ENCODE results near the gene SPEM2.

The SPEM2 gene

DNA sequence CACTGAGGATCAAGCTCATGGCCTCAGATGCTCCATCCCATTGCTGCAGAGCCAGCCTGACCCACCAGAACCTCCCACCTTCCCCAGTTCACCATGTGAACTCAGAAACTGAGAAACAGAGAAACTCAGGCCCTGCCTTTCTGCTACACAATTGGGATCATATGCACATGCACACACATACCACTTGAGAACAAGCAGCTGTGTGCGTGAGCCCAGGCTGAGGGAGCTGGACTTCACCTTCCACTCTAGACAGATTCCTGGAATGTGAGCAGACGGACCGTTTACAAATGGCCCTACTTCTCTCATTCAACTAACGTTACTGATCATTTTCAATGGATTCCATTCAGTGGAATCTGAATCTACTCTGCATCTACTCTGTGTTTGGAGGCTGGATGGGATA is 1.7 kb upstream of the SPEM2 start:
- no peak for DNase-seq

DNA sequence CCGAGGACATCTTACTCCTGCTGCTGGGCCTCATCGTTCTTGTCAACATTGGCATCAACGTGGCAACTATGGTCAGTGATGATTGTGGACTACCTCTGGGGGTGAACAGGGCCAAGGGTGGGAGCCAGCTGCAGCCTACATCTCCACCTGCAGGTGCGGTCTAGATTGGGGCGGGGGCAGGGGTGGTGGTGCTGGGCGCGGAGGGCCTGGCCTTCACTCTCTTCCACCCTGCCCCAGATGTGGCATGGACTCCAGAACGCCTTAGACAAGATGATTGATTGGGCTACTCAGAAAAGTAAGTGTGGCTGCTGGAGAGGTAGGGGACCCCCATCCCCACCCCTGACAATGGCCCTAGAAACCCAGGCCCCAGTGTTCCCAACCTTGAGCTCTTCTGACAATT is 340 bp downstream of the SPEM2 start:
- no peak for DNase-seq

DNA sequence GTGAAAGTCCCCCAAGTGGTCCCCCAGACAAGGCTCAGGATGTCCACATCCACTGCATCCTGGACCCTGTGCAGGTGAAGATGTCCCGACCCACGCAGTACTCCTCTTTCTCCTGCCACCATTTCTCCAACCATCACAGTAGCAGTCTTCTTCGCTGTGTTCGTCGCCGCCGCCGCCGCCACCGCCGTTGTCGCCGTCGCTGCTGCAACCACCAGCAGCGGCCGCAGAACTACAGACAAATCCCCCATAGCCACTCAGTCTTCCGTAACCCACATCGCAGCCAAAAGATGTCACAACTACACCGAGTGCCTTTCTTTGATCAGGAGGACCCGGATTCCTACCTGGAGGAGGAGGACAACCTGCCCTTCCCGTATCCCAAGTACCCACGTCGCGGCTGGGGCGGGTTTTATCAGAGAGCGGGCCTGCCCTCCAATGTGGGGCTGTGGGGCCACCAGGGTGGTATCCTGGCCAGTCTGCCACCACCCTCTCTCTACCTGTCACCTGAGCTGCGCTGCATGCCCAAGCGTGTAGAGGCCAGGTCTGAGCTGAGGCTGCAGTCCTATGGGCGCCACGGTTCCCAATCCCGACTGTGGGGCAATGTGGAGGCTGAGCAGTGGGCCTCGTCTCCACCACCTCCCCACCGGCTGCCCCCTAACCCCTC is 917 bp downstream of the SPEM2 start:
- no peak for DNase-seq

DNA sequence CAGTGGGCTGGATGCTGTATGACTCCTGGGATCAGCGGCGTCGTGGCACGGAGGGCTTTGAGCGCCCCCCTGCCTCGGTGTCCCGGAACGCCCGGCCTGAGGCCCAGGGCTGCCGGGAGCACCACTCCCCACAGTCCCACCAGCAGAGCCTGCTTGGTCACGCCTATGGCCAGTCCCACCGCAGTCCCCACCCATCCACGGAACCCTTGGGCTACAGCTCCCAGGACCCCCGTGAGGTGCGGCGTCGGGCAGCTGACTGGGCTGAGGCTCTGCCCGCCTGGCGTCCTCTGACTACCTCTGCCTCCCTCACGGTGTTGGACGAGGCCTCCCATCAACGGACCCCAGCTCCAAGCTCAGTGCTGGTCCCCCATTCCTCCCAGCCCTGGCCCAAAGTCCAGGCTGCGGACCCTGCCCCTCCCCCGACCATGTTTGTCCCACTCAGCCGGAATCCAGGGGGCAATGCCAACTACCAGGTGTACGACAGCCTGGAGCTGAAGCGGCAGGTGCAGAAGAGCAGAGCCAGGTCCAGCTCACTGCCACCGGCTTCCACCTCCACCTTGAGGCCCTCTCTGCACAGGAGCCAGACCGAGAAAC is 1.6 kb downstream of the SPEM2 start:
- no peak for DNase-seq

DNA sequence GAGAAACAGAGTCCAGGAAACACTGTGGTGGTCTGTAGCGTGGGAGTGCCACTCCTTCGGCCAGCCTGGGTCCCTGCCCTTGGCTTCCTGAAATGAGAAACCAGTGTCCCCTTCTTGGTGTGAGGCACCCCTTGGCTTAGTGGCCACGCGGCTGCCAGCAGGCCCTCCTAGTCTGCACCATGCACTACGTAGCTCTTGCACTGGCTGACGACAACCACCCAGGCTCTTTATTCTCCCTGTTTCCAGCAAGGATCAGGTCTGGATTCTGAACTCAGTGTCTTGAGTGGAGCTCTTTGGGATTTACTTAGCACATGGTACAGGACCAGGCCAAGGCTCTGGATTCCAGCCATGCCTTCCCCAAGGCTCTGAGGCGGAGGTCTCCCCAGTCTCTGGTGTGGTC is 2.1 kb downstream of the SPEM2 start:
- no peak for DNase-seq

DNA sequence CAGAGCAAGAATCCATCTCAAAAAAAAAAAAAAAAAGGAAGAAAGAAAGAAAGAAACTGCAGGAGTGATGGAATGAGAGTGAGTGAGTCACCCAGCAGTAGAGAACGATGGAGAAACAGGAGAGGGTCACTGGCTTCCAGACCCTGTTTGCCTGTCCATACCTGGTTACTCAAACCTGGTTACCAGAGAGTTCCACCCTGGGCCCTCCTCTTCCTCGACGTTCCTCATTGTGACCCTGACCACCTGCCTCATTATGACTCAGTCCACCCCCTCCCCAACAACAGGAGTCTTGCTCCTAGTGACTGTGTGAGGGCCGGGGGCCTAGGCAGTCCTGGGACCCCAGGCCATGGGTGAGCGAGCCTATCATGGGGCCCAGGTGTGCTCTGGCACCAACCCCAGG is 3.1 kb downstream of the SPEM2 start, which contains the start of gene SPEM3:
Gene SPEM3 (plus strand): TSS at position 301 of the 400 bp plus-strand sequence. CDS start 46 bp downstream, at position 347.
- no peak for DNase-seq

DNA sequence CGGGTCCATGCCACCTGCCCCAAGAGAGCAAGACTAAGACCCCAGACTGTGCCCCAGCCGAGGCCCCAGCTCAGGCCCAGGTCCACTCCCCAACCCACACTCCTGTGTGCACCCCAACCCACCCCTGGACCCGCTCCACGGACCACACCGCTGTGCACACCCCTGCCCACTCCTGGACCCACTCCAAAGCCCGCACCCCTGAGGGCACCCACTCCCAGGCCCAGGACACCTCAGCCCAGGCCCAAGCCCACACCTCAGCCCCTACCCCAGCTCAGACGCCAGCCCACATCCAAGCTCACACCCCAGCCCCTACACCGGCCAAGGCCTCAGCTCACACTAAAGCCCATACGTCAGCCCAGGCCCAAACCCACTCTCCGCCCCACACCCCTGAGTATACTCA is 4.3 kb downstream of the SPEM2 start:
- DNase-seq, result no peak

DNA sequence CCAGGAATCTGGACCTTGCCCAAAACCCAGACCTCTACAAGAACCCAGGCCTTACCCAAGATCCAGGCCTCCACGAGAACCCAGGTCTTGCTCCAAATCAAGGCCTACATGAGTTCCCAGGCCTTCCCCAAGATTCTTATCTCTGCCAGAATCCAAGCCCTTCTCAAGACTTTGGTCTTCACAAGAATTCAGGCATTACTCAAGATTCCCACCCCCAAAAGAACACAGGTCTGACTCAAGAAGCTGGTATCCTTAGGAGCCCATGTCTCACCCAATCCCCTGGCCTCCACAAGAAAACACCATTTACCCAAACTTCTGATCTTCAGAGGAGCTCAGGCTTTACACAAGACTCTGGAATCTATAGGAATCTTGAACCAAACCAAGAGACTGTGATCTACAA is 5.8 kb downstream of the SPEM2 start:
- DNase-seq, result no peak

DNA sequence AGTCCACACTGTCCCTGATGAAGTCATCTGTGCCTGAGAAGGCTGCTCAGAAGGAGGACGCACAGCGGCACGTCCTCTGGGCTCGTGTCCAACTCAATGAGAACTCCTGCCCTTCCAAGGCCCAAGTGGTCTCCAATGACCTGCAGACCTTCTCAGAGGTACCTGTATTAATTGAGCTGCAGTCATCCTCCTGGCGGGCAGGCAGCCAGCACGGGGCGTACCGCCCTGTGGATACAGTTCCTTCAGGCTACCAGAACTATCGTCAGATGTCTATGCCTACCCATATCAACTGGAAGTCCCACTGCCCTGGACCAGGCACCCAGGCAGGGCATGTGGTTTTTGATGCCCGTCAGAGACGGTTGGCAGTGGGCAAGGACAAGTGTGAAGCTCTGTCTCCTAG is 6.9 kb downstream of the SPEM2 start:
- DNase-seq, result no peak

DNA sequence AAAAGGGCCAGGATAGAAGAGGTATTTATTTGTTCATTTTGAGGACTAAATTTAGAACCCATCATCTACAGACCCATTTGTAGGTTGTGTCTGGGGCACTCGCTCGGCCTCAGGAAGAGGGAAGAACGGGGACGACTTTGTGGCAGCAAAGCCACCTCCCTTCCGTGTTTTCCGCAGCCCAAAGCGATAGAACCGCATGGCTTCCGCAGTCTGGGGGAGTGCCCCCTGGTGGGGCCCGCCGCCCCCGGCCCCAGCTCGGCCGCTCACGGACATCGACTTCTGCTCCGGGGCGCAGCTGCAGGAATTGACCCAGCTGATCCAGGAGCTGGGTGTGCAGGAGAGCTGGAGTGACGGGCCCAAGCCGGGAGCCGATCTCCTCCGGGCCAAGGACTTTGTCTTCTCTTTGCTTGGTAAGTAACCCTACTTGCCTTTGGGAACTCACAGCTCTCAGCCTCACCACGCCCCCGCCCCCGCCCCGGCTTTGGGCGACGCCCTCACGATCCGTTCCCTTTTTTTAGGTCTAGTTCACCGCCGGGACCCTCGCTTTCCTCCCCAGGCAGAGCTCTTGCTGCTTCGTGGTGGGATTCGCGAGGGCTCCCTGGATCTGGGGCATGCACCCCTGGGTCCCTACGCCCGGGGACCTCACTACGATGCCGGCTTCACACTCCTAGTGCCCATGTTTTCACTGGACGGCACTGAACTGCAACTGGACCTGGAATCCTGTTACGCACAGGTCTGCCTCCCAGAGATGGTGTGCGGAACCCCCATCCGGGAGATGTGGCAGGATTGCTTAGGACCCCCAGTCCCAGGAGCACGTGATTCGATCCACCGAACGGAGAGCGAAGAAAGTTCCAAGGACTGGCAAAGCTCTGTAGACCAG is 10.5 kb downstream of the SPEM2 start:
- no peak for DNase-seq

DNA sequence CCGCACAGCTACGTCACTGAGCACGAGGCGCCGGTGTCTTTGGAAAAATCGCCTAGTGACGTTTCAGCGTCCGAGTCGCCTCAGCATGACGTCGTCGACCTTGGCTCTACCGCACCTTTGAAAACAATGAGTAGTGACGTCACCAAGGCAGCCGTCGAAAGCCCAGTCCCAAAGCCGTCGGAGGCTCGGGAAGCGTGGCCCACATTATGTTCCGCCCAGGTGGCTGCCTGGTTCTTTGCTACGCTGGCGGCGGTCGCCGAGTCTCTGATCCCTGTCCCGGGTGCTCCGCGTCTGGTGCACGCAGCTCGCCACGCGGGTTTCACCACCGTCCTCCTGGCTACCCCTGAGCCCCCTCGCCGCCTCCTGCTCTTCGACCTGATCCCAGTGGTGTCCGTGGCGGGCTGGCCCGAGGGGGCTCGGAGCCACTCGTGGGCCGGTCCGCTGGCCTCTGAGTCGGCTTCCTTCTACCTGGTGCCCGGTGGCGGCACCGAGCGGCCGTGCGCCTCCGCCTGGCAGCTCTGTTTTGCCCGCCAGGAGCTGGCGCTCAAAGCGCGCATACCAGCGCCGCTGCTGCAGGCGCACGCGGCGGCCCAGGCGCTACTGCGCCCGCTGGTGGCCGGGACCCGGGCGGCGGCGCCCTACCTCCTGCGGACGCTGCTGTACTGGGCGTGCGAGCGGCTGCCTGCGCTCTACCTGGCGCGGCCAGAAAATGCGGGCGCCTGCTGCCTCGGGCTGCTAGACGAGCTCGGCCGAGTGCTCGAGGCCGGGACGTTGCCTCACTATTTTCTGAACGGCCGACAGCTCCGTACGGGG is 11.3 kb downstream of the SPEM2 start:
- DNase-seq, result peak; percentile 23 to 51

DNA sequence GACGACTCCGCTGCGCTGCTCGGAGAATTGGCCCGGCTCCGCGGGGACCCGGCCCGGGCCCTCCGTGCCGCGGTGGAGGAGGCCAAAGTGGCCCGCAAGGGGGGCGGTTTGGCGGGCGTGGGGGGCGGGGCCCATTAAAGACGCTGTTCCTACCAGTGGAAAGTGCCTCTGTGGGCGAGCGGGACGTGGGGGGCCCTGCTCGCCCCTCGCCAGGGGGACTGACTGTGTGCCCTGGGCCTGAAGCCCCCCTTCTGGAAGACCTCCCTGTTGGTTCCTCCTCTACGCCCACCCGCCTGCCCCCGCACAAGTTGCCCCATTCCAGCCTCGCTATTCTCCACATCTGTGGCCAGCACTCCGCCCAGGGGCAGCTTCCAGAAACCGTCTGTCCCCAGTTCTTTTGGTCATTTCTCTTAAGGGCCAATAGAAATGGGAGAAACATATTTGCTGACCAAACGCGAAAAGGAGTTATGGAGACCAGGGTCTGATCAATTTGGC is 12.0 kb downstream of the SPEM2 start:
- DNase-seq, result no peak

DNA sequence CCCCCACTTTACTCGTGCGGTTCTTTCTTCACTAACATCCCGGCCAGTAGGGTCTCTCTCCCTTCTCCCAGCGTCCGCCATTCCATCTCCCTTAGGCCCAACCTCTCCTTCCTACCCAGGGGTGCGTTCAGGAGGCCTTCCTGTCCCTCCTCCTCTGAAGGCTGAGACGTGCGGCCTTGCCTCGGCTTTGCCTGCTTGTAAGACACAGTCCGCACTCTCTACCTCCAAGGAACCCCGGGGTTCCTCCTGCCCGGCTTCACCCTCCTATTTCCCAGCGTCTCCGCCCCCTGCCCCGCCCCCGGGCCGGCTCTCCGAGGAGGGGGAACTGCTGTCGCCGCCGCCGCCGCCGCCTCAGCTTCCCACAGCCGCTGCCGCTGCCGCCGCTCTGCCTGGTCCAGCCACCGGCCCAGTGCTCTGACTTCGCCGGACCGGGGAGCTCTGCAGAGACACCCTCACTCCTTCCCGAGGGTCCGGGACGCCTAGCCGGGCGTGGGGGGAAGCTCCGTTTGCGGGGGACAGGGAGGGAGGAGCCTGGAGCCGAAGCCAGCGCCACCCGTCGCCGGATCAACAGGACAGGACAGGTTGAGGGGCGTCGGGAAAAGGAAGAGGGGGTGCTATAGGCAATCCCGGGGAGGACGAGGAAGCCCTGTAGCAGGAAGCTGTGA is 12.7 kb downstream of the SPEM2 start:
- peak in 1 of 2 experiments; percentile 20 for DNase-seq

DNA sequence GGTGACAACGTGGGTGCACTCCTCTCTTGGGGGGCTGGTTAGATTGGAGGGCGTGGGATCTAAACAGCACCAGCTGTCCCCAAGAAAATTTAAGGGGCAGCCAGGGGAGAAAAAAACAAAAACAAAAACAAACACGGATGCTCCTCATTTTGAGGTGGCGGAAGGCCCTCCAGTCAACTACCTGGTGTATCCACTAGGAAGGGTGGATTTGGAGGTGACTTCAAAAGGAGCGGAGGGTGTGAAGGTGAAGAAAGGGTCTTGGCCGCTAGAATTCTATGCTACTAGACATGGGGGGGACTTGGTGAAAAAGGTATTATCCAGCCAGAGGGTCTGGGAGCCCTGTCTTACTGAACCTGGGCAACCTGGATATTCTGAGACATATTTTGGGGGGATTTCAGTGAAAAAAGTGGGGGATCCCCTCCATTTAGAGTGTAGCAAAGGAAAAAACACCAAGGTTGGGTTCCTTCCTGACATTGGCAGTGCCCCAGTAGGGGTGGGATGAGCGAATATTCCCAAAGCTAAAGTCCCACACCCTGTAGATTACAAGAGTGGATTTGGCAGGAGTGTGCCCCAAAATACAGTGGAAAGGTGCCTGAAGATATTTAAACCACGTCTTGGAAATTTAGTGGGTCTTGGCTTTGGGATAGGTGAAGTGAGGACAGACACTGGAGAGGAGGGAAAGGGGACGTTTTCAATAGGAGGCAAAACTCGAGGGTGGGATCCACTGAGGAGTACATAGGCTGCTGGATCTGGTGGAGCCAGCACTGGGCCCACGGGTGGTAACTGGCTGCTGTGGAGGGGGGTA is 13.4 kb downstream of the SPEM2 start:
- DNase-seq, result no peak

DNA sequence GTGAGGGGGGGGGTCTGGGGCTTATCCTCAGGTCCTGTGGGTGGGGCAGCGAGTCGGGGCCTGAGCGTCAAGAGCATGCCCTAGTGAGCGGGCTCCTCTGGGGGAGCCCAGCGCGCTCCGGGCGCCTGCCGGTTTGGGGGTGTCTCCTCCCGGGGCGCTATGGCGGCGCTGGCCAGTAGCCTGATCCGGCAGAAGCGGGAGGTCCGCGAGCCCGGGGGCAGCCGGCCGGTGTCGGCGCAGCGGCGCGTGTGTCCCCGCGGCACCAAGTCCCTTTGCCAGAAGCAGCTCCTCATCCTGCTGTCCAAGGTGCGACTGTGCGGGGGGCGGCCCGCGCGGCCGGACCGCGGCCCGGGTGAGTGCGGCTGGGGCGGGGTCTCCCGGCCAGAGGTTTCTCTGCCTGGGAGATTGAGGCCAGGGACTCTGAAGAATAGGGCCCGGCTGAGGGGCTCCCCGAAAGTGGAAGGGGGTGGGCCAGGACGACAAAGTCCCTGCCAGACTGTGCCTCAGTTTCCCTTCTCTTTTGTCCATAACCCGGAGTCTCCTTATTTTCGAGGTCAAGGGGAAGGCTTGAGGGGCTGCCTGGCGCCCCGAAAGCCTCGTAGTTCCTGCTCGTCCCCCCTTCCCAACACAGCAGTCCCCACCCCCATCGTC is 14.2 kb downstream of the SPEM2 start, which contains the start of gene FGF11:
Gene FGF11 (plus strand): TSS at position 51 of the 651 bp plus-strand sequence. CDS start 109 bp downstream, at position 160.
- no peak for DNase-seq

DNA sequence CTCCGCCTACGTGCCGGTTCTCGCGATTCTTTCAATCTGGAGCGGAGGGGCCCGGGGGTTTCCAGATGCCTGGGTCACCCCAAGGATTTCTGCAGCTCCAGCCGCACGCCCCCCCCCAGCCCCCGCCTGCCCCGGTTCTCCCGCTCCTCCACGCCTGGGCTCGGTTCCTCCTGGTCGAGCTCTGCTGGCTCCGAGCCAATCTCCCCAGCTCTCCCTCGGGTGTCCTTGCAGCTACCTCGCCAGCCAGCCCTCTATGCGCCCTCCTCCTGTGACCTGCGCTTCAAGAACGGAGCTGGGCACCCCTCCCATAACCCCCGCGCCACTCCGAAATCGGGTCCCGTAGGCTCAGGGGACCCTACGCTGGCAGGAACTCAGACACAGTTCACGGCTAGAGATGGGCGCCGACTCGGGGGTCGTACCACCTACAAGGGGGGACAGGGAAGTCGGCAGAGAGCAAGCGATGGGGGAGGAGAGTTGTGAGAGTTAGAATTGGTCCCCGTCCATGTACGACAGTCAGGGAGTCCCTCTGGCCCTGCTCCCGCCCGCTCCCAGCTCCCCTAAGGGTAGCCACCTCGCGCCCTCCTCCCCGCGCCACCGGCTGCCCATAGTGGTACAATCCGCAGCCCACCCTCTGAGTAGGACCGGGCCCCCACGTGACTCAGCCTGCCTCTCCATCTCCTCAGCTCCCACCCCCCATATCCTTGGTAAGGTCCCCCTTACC is 14.9 kb downstream of the SPEM2 start:
- DNase-seq, result no peak

DNA sequence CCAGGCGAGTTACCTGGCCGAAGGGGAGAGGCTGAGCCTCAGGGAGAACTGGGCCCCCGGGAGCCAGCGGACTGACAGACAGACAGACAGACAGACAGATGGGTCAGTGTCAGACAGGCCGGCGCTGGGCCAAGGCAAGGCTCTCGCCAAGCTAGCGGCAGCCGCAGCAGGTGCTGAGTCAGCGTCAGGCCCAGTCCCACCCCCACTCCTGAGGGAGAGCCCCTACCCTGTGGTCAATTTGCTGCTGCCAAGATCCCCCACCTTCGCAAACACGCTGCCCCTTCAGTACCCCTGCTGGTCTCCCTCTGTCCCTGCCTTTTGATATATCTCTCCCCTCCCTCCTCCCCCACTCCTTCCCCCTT is 15.4 kb downstream of the SPEM2 start:
- no peak for DNase-seq

DNA sequence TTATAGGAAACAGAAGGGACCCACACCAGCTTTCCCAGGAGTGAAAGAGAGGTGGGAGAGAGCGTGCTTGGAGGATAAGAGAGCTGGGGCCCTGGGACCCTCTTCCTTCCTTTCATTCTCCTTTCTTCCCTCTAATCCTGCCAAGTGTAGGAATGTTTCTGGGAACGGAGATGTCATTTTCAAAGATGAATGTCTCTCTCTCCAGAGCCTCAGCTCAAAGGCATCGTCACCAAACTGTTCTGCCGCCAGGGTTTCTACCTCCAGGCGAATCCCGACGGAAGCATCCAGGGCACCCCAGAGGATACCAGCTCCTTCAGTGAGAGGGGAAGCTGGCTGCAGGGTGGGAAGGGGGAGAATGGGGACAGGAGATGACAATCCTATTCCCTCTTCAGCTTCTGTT is 15.8 kb downstream of the SPEM2 start:
- no peak for DNase-seq

DNA sequence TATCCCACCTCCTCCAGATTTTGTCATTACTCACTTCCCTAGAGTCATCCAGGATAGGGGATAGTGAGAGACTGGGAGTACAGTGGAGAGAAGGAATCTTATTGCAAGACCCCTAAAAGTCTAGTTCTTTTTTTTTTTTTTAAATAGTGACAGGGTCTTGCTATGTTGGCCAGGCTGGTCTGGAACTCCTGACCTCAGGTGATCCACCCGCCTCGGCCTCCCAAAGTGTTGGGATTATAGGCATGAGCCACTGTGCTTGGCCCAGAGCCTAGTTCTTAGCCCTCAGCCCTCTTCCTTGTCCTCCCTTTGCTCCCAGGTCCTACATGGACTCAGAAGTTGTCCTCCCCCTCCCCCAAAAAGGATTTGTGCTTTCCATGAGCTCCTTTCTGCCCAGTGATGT is 16.7 kb downstream of the SPEM2 start:
- DNase-seq, result no peak
